GM12878 (cell line): Measurements from ENCODE around the gene DGKI. TPM values are rescaled to one million over a fixed set of nuclear protein-coding genes. Genes with fewer than 3 reads are reported as not detected.

Experiments
- ATAC-seq: fragments of 200-7000 bp; cut with Tn5 transposase; 3 replicates; pipeline ENCODE4 v1.9.1; 2020; ENCODE audit warnings: mild to moderate bottlenecking, moderate library complexity
- BruUV-seq: library from RNA; stranded (reverse); fragments of 400-500 nt; replicated peaks from 2 replicates; lab custom pipeline; 2021; lab: Mats Ljungman, UMichigan
- CTCF ChIA-PET: fragments of 300-600 bp; sonication (Branson Sonifier 250); formaldehyde crosslinking; extraction: SDS; loops from one replicate; lab custom pipeline; 2021; ENCODE audit warnings: inconsistent platforms; lab: Yijun Ruan, JAX
- POLR2A ChIA-PET: fragments of 350-600 bp; formaldehyde crosslinking; extraction: SDS; loops from one replicate; lab custom pipeline; 2021; ENCODE audit warnings: inconsistent platforms; lab: Charles Lee
- RAD21 ChIA-PET: fragments of 300-600 bp; sonication (Branson Sonifier 250); formaldehyde crosslinking; loops from one replicate; lab custom pipeline; 2023; ENCODE audit warnings: antibody characterized with exemption; ENCODE audit not compliant: unreplicated experiment; lab: Charles Lee
- SMC1A ChIA-PET: fragments of 300-600 bp; sonication (Branson Sonifier 250); formaldehyde crosslinking; loops from one replicate; lab custom pipeline; 2023; ENCODE audit not compliant: unreplicated experiment, uncharacterized antibody; lab: Charles Lee
- DNase-seq: peaks from one replicate; pipeline ENCODE4 v3.0.0-alpha.2; 2011; ENCODE audit warnings: low read depth, low spot score
- FAIRE-seq: peaks from 3 replicates; lab custom pipeline; 2011; peaks lifted over from hg19 to GRCh38; lab: Jason Lieb, UNC
- H2AFZ ChIP-seq: 2 replicates; pipeline ENCODE4 v1.6.0; 2011; ENCODE audit warnings: low read depth, low read length, control low read depth; ENCODE audit not compliant: control insufficient read depth
- H3K27ac ChIP-seq: 2 replicates; pipeline ENCODE4 v1.5.1; 2011; ENCODE audit warnings: control low read depth; ENCODE audit not compliant: control insufficient read depth, insufficient read depth
- H3K27me3 ChIP-seq, 2 experiments: replicated peaks in 1 of 2; 2 replicates each; pipeline versions ENCODE4 v1.6.0 to v1.6.1; 2011; ENCODE audit warnings: low read length in 1 of 2; ENCODE audit not compliant: control insufficient read depth in 2 of 2, insufficient read depth in 2 of 2
- H3K36me3 ChIP-seq, 2 experiments: 2 replicates each; pipeline ENCODE4 v1.5.1; 2011; ENCODE audit warnings: low read length in 1 of 2; ENCODE audit not compliant: control insufficient read depth in 2 of 2, insufficient read depth in 2 of 2
- H3K4me1 ChIP-seq: 2 replicates; pipeline ENCODE4 v1.6.1; 2011; ENCODE audit warnings: mild to moderate bottlenecking, low read length, moderate library complexity, mixed read lengths; ENCODE audit not compliant: control insufficient read depth, insufficient read depth
- H3K4me2 ChIP-seq: 2 replicates; pipeline ENCODE4 v1.6.0; 2011; ENCODE audit warnings: control low read depth; ENCODE audit not compliant: control insufficient read depth, insufficient read depth
- H3K4me3 ChIP-seq: fragments of 200-600 bp; sonication (generic); 2 replicates; pipeline ENCODE4 v1.5.1; 2016
- H3K79me2 ChIP-seq: 2 replicates; pipeline ENCODE4 v1.6.0; 2011; ENCODE audit warnings: low read length; ENCODE audit not compliant: control insufficient read depth, insufficient read depth
- H3K9ac ChIP-seq: 2 replicates; pipeline ENCODE4 v1.8.0; 2011; ENCODE audit warnings: low read length, control low read depth, mixed read lengths; ENCODE audit not compliant: control insufficient read depth, insufficient read depth
- H3K9me3 ChIP-seq: replicated peaks from 3 replicates; pipeline ENCODE4 v1.5.1; 2011; ENCODE audit warnings: mild to moderate bottlenecking, low read length; ENCODE audit not compliant: control insufficient read depth, insufficient read depth
- H4K20me1 ChIP-seq: 2 replicates; pipeline ENCODE4 v1.6.0; 2011; ENCODE audit not compliant: control insufficient read depth, insufficient read depth
- ATF7 ChIP-seq: fragments of 450-650 bp; IDR thresholded peaks from 2 replicates; pipeline ENCODE4 v1.6.1; 2016; ENCODE audit warnings: low read depth, mild to moderate bottlenecking
- HDAC6 ChIP-seq: fragments of 200-600 bp; sonication (generic); IDR thresholded peaks from one replicate; pipeline ENCODE4 v1.8.0; 2017; ENCODE audit warnings: antibody characterized with exemption; ENCODE audit not compliant: unreplicated experiment
- IKZF1 ChIP-seq: fragments of 450-650 bp; conservative IDR thresholded peaks from 2 replicates; pipeline ENCODE4 v1.6.1; 2017; ENCODE audit warnings: antibody characterized with exemption, mild to moderate bottlenecking
- MTA2 ChIP-seq: fragments of 450-650 bp; IDR thresholded peaks from 2 replicates; pipeline ENCODE4 v1.6.1; 2016; ENCODE audit warnings: low read depth, mild to moderate bottlenecking, moderate library complexity
- NR2C2 ChIP-seq: IDR thresholded peaks from 2 replicates; pipeline ENCODE4 v1.6.1; 2011; ENCODE audit warnings: borderline replicate concordance, low read depth; ENCODE audit not compliant: control insufficient read depth, insufficient read length
- POLR2AphosphoS5 ChIP-seq: IDR thresholded peaks from 2 replicates; pipeline ENCODE4 v1.6.1; 2011; ENCODE audit warnings: mild to moderate bottlenecking, low read length, inconsistent platforms
- SMARCA5 ChIP-seq: fragments of 450-650 bp; IDR thresholded peaks from 2 replicates; pipeline ENCODE4 v1.6.1; 2017; ENCODE audit warnings: mild to moderate bottlenecking
- SMC3 ChIP-seq: IDR thresholded peaks from 2 replicates; pipeline ENCODE4 v1.6.1; 2011; ENCODE audit warnings: low read length, improper control_type of control experiment, borderline replicate concordance
- WRNIP1 ChIP-seq: IDR thresholded peaks from 2 replicates; pipeline ENCODE4 v1.6.1; 2011; ENCODE audit warnings: low read depth, low read length, improper control_type of control experiment, borderline replicate concordance
- ZNF24 ChIP-seq: fragments of 450-650 bp; IDR thresholded peaks from 2 replicates; pipeline ENCODE4 v1.6.1; 2017; ENCODE audit warnings: antibody characterized with exemption, mild to moderate bottlenecking
- ZNF622 ChIP-seq: fragments of 450-650 bp; IDR thresholded peaks from 2 replicates; pipeline ENCODE4 v1.6.1; 2017; ENCODE audit warnings: mild to moderate bottlenecking, inconsistent platforms
- WGBS: methylation state at CpG from one replicate; pipeline ENCODE4 v1.1.6; 2016; ENCODE audit warnings: low lambda C conversion rate; ENCODE audit not compliant: insufficient replicate concordance, insufficient coverage; ENCODE audit errors: missing lambda C conversion rate; 5-methylcytosine and 5-hydroxymethylcytosine counted together
- in situ Hi-C: fragments of 300-500 bp; cut with MboI; formaldehyde crosslinking; loops from 9 replicates; pipeline ENCODE4 v1.14.3; 2018; ENCODE audit warnings: mixed read lengths
- intact Hi-C: fragments of 100-400 bp; cut with micrococcal nuclease; formaldehyde crosslinking; loops from one replicate; pipeline ENCODE4 v1.14.2; 2022; ENCODE audit not compliant: unreplicated experiment
- polyA plus RNA-seq, 11 experiments: library from polyadenylated mRNA; depleted of rRNA in 4 of 11; unstranded in 6 of 11; stranded (reverse) in 5 of 11; fragments of >200 nt; fragmentation: Nextera tagmentation in 4 of 11; fragmentation: Illumina TruSeq in 1 of 11; extraction: Ambion mirVana in 4 of 11; extraction: Trizol in 1 of 11; gene quantifications; 1 replicate in 1 of 11; 2 replicates in 10 of 11; pipeline versions ENCODE4 v1.2.1 to v1.2.3, GENCODE V29; 2011 to 2016; ENCODE audit warnings: inconsistent platforms in 2 of 11, missing spikeins in 2 of 11, low read depth in 1 of 11
- total RNA-seq, 4 experiments: library from RNA; depleted of rRNA in 3 of 4; stranded (reverse); fragments of >200 nt in 3 of 4; fragmentation: Illumina TruSeq in 1 of 4; extraction: Trizol in 1 of 4; gene quantifications; 2 replicates each; pipeline versions ENCODE4 v1.2.1 to v1.2.3, GENCODE V29; 2013 to 2021
- TF ChIP-seq, protein P1 (sequence below): fragments of 450-650 bp; IDR thresholded peaks from 2 replicates; pipeline ENCODE4 v1.6.1; 2017; ENCODE audit warnings: mild to moderate bottlenecking, low read depth, inconsistent platforms; ENCODE audit not compliant: poor library complexity, severe bottlenecking
- TF ChIP-seq, protein P2 (sequence below): fragments of 450-650 bp; IDR thresholded peaks from 2 replicates; pipeline ENCODE4 v1.6.1; 2014; ENCODE audit warnings: mild to moderate bottlenecking
- TF ChIP-seq, protein P3 (sequence below): IDR thresholded peaks from 2 replicates; pipeline ENCODE4 v1.6.1; 2011; ENCODE audit warnings: low read depth, mild to moderate bottlenecking, low read length, moderate library complexity, borderline replicate concordance; ENCODE audit errors: extremely low read depth
- TF ChIP-seq, protein P4 (sequence below): fragments of 450-650 bp; formaldehyde crosslinking; IDR thresholded peaks from 2 replicates; pipeline ENCODE4 v1.5.0; 2022; ENCODE audit warnings: mild to moderate bottlenecking, missing genetic modification characterization
- TF ChIP-seq, protein P5 (sequence below): IDR thresholded peaks from 2 replicates; pipeline ENCODE4 v1.6.1; 2011; ENCODE audit warnings: borderline replicate concordance, low read depth, mild to moderate bottlenecking, moderate library complexity, low read length; ENCODE audit not compliant: insufficient read depth, poor library complexity, severe bottlenecking

DGKI gene
- total and polyA plus RNA-seq, 10 of the 15 experiments (the other 5 are each of a cell fraction or from before 2014, with no cell fraction given): 10.4 to 37.1 (median 22.1) TPM

DNA sequence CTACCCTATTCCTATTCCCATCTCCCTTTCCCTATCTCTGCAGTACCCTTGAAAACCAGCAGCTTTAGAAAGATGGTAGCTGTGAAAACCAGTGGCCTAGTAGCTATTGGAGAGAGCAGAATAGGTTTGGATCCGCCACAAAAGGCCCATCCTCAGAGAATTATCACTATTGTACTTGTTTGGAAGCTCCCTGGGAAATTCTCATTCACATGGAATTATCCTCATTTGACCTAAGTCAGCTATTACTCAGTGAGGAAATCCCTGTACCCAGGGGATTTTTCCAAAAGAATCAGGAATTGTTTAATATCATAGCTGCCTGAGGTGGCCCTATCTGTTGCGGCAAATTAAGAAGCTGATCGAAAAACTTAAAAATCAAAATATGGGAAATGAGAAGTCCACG, 51.6 kb downstream of the DGKI start:
- ChIA-PET CTCF (interaction anchor here (0.9 to 2.4 kb wide), 8 partner anchors 12 to 207 kb away, joined by 4 to 13 read pairs (median 4); partner anchors contain the start of gene CREB3L2), POLR2A (interaction anchor here (0.5 to 2.2 kb wide), 6 partner anchors 12 to 131 kb away, joined by 3 to 8 read pairs (median 4); no protein-coding TSS in a partner anchor), SMC1A (interaction anchor here (0.6 to 4.6 kb wide), 23 partner anchors 8 to 140 kb away, joined by 3 to 26 read pairs (median 6); no protein-coding TSS in a partner anchor), RAD21 (interaction anchor here (0.7 to 2.5 kb wide), 8 partner anchors 13 to 139 kb away, joined by 3 to 8 read pairs (median 4); no protein-coding TSS in a partner anchor)
- Histone ChIP-seq H3K36me3 (no peaks in the 10 kb centered on the region), H3K9ac (no peak overlapping the region), H3K27me3 (no peaks in the 10 kb centered on the region), H3K79me2 (no peaks in the 10 kb centered on the region), H4K20me1 (no peaks in the 10 kb centered on the region), H3K27ac (no peak overlapping the region), H2AFZ (no peak overlapping the region), H3K4me1 (no peaks in the 10 kb centered on the region), H3K4me3 (no peak overlapping the region), H3K4me2 (no peak overlapping the region), H3K9me3 (peaks cover 4% of the 10 kb centered on the region; the same call in 2 of the 3 replicates)
- no peak for FAIRE-seq
- ATAC-seq: no peak
- in situ Hi-C loops (no loop called here), intact Hi-C loops (no loop called here)
- WGBS: 58% methylated on average over 4 of the region's 4 CpGs
- no peak for DNase-seq
- no TSS peak for BruUV-seq
- no peak for TF ChIP-seq ATF7
- TF ChIP-seq, protein P1, sequence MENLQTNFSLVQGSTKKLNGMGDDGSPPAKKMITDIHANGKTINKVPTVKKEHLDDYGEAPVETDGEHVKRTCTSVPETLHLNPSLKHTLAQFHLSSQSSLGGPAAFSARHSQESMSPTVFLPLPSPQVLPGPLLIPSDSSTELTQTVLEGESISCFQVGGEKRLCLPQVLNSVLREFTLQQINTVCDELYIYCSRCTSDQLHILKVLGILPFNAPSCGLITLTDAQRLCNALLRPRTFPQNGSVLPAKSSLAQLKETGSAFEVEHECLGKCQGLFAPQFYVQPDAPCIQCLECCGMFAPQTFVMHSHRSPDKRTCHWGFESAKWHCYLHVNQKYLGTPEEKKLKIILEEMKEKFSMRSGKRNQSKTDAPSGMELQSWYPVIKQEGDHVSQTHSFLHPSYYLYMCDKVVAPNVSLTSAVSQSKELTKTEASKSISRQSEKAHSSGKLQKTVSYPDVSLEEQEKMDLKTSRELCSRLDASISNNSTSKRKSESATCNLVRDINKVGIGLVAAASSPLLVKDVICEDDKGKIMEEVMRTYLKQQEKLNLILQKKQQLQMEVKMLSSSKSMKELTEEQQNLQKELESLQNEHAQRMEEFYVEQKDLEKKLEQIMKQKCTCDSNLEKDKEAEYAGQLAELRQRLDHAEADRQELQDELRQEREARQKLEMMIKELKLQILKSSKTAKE: no peak
- TF ChIP-seq, protein P2, sequence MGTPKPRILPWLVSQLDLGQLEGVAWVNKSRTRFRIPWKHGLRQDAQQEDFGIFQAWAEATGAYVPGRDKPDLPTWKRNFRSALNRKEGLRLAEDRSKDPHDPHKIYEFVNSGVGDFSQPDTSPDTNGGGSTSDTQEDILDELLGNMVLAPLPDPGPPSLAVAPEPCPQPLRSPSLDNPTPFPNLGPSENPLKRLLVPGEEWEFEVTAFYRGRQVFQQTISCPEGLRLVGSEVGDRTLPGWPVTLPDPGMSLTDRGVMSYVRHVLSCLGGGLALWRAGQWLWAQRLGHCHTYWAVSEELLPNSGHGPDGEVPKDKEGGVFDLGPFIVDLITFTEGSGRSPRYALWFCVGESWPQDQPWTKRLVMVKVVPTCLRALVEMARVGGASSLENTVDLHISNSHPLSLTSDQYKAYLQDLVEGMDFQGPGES: no peak
- TF ChIP-seq, protein P3, sequence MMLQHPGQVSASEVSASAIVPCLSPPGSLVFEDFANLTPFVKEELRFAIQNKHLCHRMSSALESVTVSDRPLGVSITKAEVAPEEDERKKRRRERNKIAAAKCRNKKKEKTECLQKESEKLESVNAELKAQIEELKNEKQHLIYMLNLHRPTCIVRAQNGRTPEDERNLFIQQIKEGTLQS: no peak
- TF ChIP-seq POLR2AphosphoS5: no peak
- TF ChIP-seq IKZF1: no peak
- TF ChIP-seq HDAC6: no peak
- TF ChIP-seq, protein P4, sequence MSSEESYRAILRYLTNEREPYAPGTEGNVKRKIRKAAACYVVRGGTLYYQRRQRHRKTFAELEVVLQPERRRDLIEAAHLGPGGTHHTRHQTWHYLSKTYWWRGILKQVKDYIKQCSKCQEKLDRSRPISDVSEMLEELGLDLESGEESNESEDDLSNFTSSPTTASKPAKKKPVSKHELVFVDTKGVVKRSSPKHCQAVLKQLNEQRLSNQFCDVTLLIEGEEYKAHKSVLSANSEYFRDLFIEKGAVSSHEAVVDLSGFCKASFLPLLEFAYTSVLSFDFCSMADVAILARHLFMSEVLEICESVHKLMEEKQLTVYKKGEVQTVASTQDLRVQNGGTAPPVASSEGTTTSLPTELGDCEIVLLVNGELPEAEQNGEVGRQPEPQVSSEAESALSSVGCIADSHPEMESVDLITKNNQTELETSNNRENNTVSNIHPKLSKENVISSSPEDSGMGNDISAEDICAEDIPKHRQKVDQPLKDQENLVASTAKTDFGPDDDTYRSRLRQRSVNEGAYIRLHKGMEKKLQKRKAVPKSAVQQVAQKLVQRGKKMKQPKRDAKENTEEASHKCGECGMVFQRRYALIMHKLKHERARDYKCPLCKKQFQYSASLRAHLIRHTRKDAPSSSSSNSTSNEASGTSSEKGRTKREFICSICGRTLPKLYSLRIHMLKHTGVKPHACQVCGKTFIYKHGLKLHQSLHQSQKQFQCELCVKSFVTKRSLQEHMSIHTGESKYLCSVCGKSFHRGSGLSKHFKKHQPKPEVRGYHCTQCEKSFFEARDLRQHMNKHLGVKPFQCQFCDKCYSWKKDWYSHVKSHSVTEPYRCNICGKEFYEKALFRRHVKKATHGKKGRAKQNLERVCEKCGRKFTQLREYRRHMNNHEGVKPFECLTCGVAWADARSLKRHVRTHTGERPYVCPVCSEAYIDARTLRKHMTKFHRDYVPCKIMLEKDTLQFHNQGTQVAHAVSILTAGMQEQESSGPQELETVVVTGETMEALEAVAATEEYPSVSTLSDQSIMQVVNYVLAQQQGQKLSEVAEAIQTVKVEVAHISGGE (CRISPR knock-in tag): no peak
- TF ChIP-seq ZNF622: no peak
- TF ChIP-seq ZNF24: no peak
- TF ChIP-seq NR2C2: no peak
- TF ChIP-seq, protein P5, sequence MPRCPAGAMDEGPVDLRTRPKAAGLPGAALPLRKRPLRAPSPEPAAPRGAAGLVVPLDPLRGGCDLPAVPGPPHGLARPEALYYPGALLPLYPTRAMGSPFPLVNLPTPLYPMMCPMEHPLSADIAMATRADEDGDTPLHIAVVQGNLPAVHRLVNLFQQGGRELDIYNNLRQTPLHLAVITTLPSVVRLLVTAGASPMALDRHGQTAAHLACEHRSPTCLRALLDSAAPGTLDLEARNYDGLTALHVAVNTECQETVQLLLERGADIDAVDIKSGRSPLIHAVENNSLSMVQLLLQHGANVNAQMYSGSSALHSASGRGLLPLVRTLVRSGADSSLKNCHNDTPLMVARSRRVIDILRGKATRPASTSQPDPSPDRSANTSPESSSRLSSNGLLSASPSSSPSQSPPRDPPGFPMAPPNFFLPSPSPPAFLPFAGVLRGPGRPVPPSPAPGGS: no peak
- no peak for TF ChIP-seq SMC3
- TF ChIP-seq SMARCA5: no peak
- TF ChIP-seq MTA2: no peak
- no peak for TF ChIP-seq WRNIP1
